ENCODE results near the gene CENPA.

DNA sequence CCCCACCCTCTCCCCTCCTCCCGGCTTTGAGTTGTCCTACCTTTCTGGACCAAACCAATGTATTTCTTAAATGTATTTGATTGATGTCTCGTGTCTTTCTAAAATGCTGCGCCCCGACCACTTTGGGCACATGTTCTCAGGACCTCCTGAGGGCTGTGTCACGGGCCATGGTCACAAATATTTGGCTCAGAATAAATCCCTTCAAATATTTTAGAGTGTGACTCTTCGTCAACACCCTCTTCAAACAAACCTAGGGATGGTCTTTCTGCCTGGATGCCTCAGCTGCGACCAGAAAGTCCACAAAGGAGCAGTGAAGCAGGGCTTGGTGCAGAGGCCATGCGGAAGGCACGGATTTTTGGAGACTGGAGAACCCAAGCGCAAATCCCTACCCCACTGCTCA, 22.8 kb upstream of the CENPA start:
- TF ChIP-seq CREB1 (IDR thresholded peaks at IDR 0.05; ENCODE audit: low read depth) (no peak), EP300 (IDR thresholded peaks at IDR 0.05; ENCODE audit: borderline replicate concordance) (peak; percentile 82), ZBTB7A (IDR thresholded peaks at IDR 0.05; ENCODE audit: low read depth) (no peak), NFIC (IDR thresholded peaks at IDR 0.05) (peak; percentile 71), TAF1 (IDR thresholded peaks at IDR 0.05; ENCODE audit: low read depth) (no peak), TCF12 (IDR thresholded peaks at IDR 0.05; ENCODE audit: low read depth) (peak; percentile 66), FOXM1 (IDR thresholded peaks at IDR 0.05; ENCODE audit: borderline replicate concordance, low read depth) (peak; percentile 65; the same call in 1 of the 2 replicates), YY1 (IDR thresholded peaks at IDR 0.05; ENCODE audit: low read depth) (no peak), RAD21 (IDR thresholded peaks at IDR 0.05; ENCODE audit: low read depth) (no peak), TEAD4 (IDR thresholded peaks at IDR 0.05) (peak; percentile 73), CEBPB (IDR thresholded peaks at IDR 0.05) (no peak)
- TF ChIP-seq, protein P1, sequence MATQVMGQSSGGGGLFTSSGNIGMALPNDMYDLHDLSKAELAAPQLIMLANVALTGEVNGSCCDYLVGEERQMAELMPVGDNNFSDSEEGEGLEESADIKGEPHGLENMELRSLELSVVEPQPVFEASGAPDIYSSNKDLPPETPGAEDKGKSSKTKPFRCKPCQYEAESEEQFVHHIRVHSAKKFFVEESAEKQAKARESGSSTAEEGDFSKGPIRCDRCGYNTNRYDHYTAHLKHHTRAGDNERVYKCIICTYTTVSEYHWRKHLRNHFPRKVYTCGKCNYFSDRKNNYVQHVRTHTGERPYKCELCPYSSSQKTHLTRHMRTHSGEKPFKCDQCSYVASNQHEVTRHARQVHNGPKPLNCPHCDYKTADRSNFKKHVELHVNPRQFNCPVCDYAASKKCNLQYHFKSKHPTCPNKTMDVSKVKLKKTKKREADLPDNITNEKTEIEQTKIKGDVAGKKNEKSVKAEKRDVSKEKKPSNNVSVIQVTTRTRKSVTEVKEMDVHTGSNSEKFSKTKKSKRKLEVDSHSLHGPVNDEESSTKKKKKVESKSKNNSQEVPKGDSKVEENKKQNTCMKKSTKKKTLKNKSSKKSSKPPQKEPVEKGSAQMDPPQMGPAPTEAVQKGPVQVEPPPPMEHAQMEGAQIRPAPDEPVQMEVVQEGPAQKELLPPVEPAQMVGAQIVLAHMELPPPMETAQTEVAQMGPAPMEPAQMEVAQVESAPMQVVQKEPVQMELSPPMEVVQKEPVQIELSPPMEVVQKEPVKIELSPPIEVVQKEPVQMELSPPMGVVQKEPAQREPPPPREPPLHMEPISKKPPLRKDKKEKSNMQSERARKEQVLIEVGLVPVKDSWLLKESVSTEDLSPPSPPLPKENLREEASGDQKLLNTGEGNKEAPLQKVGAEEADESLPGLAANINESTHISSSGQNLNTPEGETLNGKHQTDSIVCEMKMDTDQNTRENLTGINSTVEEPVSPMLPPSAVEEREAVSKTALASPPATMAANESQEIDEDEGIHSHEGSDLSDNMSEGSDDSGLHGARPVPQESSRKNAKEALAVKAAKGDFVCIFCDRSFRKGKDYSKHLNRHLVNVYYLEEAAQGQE (IDR thresholded peaks at IDR 0.05; ENCODE audit: low read depth) = no peak
- TF ChIP-seq, protein P2, sequence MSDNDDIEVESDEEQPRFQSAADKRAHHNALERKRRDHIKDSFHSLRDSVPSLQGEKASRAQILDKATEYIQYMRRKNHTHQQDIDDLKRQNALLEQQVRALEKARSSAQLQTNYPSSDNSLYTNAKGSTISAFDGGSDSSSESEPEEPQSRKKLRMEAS (IDR thresholded peaks at IDR 0.05) = peak; percentile 33
- TF ChIP-seq, protein P3, sequence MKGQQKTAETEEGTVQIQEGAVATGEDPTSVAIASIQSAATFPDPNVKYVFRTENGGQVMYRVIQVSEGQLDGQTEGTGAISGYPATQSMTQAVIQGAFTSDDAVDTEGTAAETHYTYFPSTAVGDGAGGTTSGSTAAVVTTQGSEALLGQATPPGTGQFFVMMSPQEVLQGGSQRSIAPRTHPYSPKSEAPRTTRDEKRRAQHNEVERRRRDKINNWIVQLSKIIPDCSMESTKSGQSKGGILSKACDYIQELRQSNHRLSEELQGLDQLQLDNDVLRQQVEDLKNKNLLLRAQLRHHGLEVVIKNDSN (IDR thresholded peaks at IDR 0.05) = no peak
